DND-41 (cell line): Measurements from ENCODE around the gene PRRC2A.

Experiments
- ATAC-seq: fragments of 200-7000 bp; cut with Tn5 transposase; 3 replicates; pipeline ENCODE4 v1.9.1; 2021; ENCODE audit warnings: low read depth; ENCODE audit not compliant: insufficient read depth
- DNase-seq: peaks from one replicate; pipeline ENCODE4 v3.0.0-alpha.2; 2020
- H2AFZ ChIP-seq: 2 replicates; pipeline ENCODE4 v1.6.0; 2012; ENCODE audit warnings: low read depth, low read length
- H3K27ac ChIP-seq: 2 replicates; pipeline ENCODE4 v1.5.1; 2012; ENCODE audit warnings: low read length, inconsistent platforms
- H3K27me3 ChIP-seq: fragments of 200-600 bp; sonication (generic); 2 replicates; pipeline ENCODE4 v1.6.0; 2012; ENCODE audit warnings: low read length, mild to moderate bottlenecking, inconsistent platforms; ENCODE audit not compliant: insufficient read depth, poor library complexity
- H3K36me3 ChIP-seq: 2 replicates; pipeline ENCODE4 v1.5.1; 2012; ENCODE audit warnings: low read length, inconsistent platforms; ENCODE audit not compliant: insufficient read depth
- H3K4me1 ChIP-seq: 2 replicates; pipeline ENCODE4 v1.5.1; 2012; ENCODE audit warnings: mild to moderate bottlenecking, low read length; ENCODE audit not compliant: insufficient read depth
- H3K4me2 ChIP-seq: 2 replicates; pipeline ENCODE4 v1.6.0; 2012; ENCODE audit warnings: mild to moderate bottlenecking, moderate library complexity, low read length, inconsistent platforms; ENCODE audit not compliant: insufficient read depth
- H3K4me3 ChIP-seq, 2 experiments: fragments of 200-600 bp in 1 of 2; shearing (Covaris generic) in 1 of 2; 2 replicates each; pipeline ENCODE4 v1.5.1; 2012 to 2016; ENCODE audit warnings: inconsistent platforms in 2 of 2, low read length in 2 of 2, mild to moderate bottlenecking in 2 of 2, low read depth in 1 of 2, moderate library complexity in 1 of 2
- H3K79me2 ChIP-seq: 2 replicates; pipeline ENCODE4 v1.6.0; 2012; ENCODE audit warnings: low read length, inconsistent platforms; ENCODE audit not compliant: insufficient read depth
- H3K9ac ChIP-seq: 2 replicates; pipeline ENCODE4 v1.6.0; 2012; ENCODE audit warnings: low read depth, mild to moderate bottlenecking, inconsistent platforms, low read length, moderate library complexity
- H3K9me3 ChIP-seq: 2 replicates; pipeline ENCODE4 v1.5.1; 2012; ENCODE audit warnings: low read length, moderate library complexity, mild to moderate bottlenecking, inconsistent platforms; ENCODE audit not compliant: insufficient read depth, severe bottlenecking
- H4K20me1 ChIP-seq: 2 replicates; pipeline ENCODE4 v1.6.0; 2012; ENCODE audit warnings: low read length; ENCODE audit not compliant: insufficient read depth
- CTCF ChIP-seq: IDR thresholded peaks from 2 replicates; pipeline ENCODE4 v1.5.1; 2012; ENCODE audit warnings: borderline replicate concordance, low read length, moderate library complexity, mild to moderate bottlenecking; ENCODE audit not compliant: poor library complexity, severe bottlenecking; ENCODE audit errors: extremely low read depth
- EZH2 ChIP-seq: IDR thresholded peaks from 3 replicates; pipeline ENCODE4 v1.6.1; 2012; ENCODE audit warnings: borderline replicate concordance, low read depth, mild to moderate bottlenecking, moderate library complexity, low read length, inconsistent platforms; ENCODE audit not compliant: severe bottlenecking

Gene PRRC2A

DNA sequence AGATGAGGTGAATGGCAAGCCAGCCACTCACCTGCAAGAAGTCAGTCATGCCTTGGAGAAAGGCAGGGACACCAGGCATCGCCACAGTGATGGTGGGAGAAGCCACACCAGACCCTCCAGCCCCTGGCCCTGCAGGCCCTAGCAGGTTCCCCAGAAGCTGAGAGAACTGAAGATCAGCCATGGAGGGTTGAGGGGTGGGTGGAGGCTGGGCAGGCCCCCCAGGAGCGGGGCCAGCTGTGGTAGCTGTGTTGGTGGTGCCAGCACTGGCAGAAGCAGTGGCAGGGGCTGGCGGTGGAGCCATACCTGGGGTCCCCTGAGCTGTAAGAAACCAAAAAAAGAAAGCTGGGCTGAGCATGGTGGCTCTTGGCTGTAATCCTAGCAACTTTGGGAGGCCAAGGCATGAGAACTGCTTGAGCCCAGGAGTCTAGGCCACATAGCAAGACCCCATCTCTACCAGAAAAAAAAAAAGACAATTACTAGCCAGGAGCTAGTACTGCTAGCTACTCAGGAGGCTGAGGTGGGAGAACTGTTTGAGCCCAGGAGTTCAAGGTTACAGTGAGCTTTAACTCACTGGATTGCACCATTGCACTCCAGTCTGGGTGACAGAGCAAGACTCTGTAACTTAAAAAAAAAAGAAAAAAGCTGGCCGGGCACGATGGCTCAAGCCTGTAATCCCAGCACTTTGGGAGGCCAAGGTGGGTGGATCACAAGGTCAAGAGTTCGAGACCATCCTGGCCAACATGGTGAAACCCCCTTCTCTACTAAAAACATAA is 22.5 kb downstream of the PRRC2A start:
- no peaks in the 10 kb centered on the region for H3K9me3 ChIP-seq
- H3K36me3 ChIP-seq, result peaks cover 92% of the 10 kb centered on the region
- peaks cover 22% of the 10 kb centered on the region for H3K79me2 ChIP-seq
- DNase-seq, result no peak
- H3K4me3 ChIP-seq, result no peak overlapping the region
- no peaks in the 10 kb centered on the region for H3K4me1 ChIP-seq
- no peaks in the 10 kb centered on the region for H3K27me3 ChIP-seq
- no peak overlapping the region for H3K4me2 ChIP-seq
- no peak overlapping the region for H3K27ac ChIP-seq
- no peak overlapping the region for H2AFZ ChIP-seq
- no peak overlapping the region for H3K9ac ChIP-seq
- peaks cover 23% of the 10 kb centered on the region for H4K20me1 ChIP-seq
- TF ChIP-seq CTCF (no peak), EZH2 (no peak)
- ATAC-seq, result no peak

- H3K27me3 ChIP-seq, result no peaks in the 10 kb centered on the region
- no peaks in the 10 kb centered on the region for H3K9me3 ChIP-seq
- H3K4me2 ChIP-seq, result no peak overlapping the region
- H4K20me1 ChIP-seq, result peaks cover 27% of the 10 kb centered on the region
- no peak overlapping the region for H3K27ac ChIP-seq
- peaks cover 94% of the 10 kb centered on the region for H3K36me3 ChIP-seq
- ATAC-seq (no peak), DNase-seq (no peak)
- no peak overlapping the region for H2AFZ ChIP-seq
- peaks cover 31% of the 10 kb centered on the region for H3K79me2 ChIP-seq
- H3K4me3 ChIP-seq, result no peak overlapping the region
- no peak for TF ChIP-seq EZH2
- no peak overlapping the region for H3K9ac ChIP-seq
- 0 out of 2 replicates have a peak, but pooled peaks cover under 1% of the 10 kb centered on the region for H3K4me1 ChIP-seq
These were observed 23.4 kb downstream of the PRRC2A start for GRCh38 chr6:31643818-31644454.

DNA sequence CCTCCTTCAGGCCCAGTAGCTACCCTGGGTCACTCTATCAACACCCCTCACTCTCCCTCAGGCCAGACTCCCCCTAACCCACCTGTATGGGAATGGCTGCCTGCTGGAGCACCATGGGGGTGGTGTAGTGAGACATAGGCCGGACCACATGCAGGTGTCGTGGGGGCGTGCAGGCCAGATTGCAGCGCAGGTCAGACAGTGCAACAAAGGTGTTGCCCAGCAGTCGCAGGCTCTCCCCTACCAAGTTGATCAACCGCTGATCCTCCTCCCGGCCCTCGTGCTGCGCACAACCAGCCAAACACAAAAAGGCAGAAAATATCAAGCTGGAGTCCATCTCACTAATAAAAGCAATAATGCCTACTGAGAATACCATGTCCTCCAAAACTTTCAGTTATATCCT is 24.8 kb downstream of the PRRC2A start:
- Histone ChIP-seq H3K27me3 (no peaks in the 10 kb centered on the region), H3K9ac (no peak overlapping the region), H2AFZ (no peak overlapping the region), H3K79me2 (peaks cover 45% of the 10 kb centered on the region), H3K4me3 (no peak overlapping the region), H3K4me1 (peaks cover 13% of the 10 kb centered on the region), H3K9me3 (no peaks in the 10 kb centered on the region), H4K20me1 (peaks cover 35% of the 10 kb centered on the region), H3K27ac (no peak overlapping the region), H3K36me3 (peaks cover 92% of the 10 kb centered on the region), H3K4me2 (no peak overlapping the region)
- TF ChIP-seq EZH2 (no peak), CTCF (no peak)
- ATAC-seq (no peak), DNase-seq (no peak)

DNA sequence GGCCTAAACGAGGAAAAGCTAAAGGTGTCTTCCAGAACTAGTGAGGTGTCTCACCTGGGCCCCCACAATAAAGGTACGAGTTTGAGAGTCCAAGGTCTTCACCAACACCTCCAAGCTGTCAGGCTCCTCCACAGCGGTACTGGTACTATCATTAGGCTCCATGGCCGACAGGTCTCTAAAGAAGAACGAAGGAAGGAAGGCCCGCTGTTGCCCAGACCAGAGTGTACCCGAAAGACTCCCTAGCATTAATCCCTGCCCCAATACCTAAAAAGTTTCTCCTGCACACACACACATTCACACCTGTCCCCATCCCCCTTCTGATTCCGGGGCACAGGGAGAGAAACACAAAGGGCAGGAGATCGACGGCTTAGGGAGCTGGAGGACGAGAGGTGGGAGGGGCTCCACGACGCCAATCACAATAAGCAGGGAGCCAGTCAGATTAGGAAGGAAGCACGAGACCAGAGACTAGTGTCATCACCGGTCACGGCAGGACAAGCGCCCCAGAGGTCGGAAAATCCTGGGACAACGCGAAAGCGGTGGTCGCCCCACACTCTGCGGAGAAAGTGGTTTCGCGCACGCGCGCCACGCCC is 31.2 kb downstream of the PRRC2A start:
- no peaks in the 10 kb centered on the region for H3K27me3 ChIP-seq
- DNase-seq, result no peak
- H3K4me1 ChIP-seq, result peaks cover 37% of the 10 kb centered on the region
- H3K4me3 ChIP-seq, result peak overlapping the region; percentile 84 to 88; a peak in 3 of 4 replicates
- peak; percentile 55 for ATAC-seq
- peaks cover 67% of the 10 kb centered on the region for H3K79me2 ChIP-seq
- H3K4me2 ChIP-seq, result peak overlapping the region; percentile 94
- peaks cover 27% of the 10 kb centered on the region for H4K20me1 ChIP-seq
- peak overlapping the region; percentile 99 for H3K27ac ChIP-seq
- no peaks in the 10 kb centered on the region for H3K9me3 ChIP-seq
- H2AFZ ChIP-seq, result peak overlapping the region; percentile 71
- TF ChIP-seq EZH2 (no peak), CTCF (no peak)
- H3K36me3 ChIP-seq, result peaks cover 58% of the 10 kb centered on the region
- H3K9ac ChIP-seq, result peak overlapping the region; percentile 94
